Transverse colon (tissue), 4 donors: ENCODE measurements around the gene PIEZO2. TPM values are rescaled to one million over a fixed set of nuclear protein-coding genes. Genes with fewer than 3 reads are reported as not detected.

Source experiments
- DNase-seq: peaks from one replicate; pipeline ENCODE4 v3.0.0-alpha.2; 2019
- H3K27ac ChIP-seq, 4 donors: fragments of 200-600 bp; sonication (generic); 2 replicates each; pipeline ENCODE4 v1.5.1; 2016 to 2018; ENCODE audit warnings: inconsistent platforms in 4 of 4
- H3K27me3 ChIP-seq: fragments of 200-600 bp; sonication (generic); 2 replicates; pipeline ENCODE4 v1.5.1; 2017; ENCODE audit warnings: inconsistent platforms
- H3K36me3 ChIP-seq, 4 donors: fragments of 200-600 bp; sonication (generic); 2 replicates each; pipeline ENCODE4 v1.5.1; 2017 to 2019; ENCODE audit warnings: inconsistent platforms in 4 of 4
- H3K4me1 ChIP-seq, 4 donors: fragments of 200-600 bp; sonication (generic); 2 replicates each; pipeline ENCODE4 v1.5.1; 2017 to 2020; ENCODE audit warnings: inconsistent platforms in 4 of 4
- H3K4me3 ChIP-seq, 4 donors: fragments of 200-600 bp; sonication (generic); 1 replicate in 1 of 4; 2 replicates in 3 of 4; pipeline versions ENCODE4 v1.5.1 to v1.6.1; 2017 to 2019; ENCODE audit warnings: inconsistent platforms in 4 of 4
- H3K9me3 ChIP-seq, 2 donors: fragments of 200-600 bp; sonication (generic); 2 replicates each; pipeline ENCODE4 v1.5.1; 2017 to 2019; ENCODE audit warnings: inconsistent platforms in 2 of 2
- EP300 ChIP-seq: sonication (generic); formaldehyde crosslinking; IDR thresholded peaks from one replicate; pipeline ENCODE4 v1.6.1; 2017; ENCODE audit warnings: antibody characterized with exemption, low read depth
- POLR2A ChIP-seq: fragments of 450-650 bp; IDR thresholded peaks from one replicate; pipeline ENCODE4 v1.6.1; 2016; ENCODE audit warnings: antibody characterized with exemption, mild to moderate bottlenecking, moderate library complexity
- POLR2AphosphoS5 ChIP-seq, 3 donors: sonication (generic); formaldehyde crosslinking; IDR thresholded peaks; one replicate each; pipeline ENCODE4 v1.6.1; 2016; ENCODE audit warnings: antibody characterized with exemption in 3 of 3
- WGBS, 2 donors: methylation state at CpG; one replicate each; pipeline ENCODE4 v1.1.5; 2018; ENCODE audit warnings: low coverage in 1 of 2; 5-methylcytosine and 5-hydroxymethylcytosine counted together
- in situ Hi-C, 4 donors: fragments of 200-750 bp; cut with MboI; loops; one replicate each; pipeline versions ENCODE4 v1.15.0 to v1.15.1; 2017; ENCODE audit warnings: low sequenced_read_pairs in 3 of 4, low pct_ligation_motif_present in 1 of 4, low pct_unique_long_range_greater_than_20kb in 1 of 4
- intact Hi-C: fragments of 100-400 bp; cut with DNase I; formaldehyde crosslinking; loops from one replicate; pipeline ENCODE4 v1.15.1; 2023; ENCODE audit warnings: low total_unique reads
- total RNA-seq, 4 donors: library from RNA; depleted of rRNA; stranded (reverse); fragments of >200 nt; gene quantifications; one replicate each; pipeline ENCODE4 v1.1.0, GENCODE V29; 2016
- TF ChIP-seq, protein P1 (sequence below), 5 experiments: fragments of 200-600 bp in 3 of 5; fragments of 450-650 bp in 2 of 5; sonication (generic) in 3 of 5; IDR thresholded peaks; 1 replicate in 2 of 5; 2 replicates in 3 of 5; pipeline ENCODE4 v1.5.1; 2016 to 2017; ENCODE audit warnings: antibody characterized with exemption in 5 of 5, inconsistent platforms in 3 of 5, mild to moderate bottlenecking in 2 of 5, moderate library complexity in 1 of 5

Gene PIEZO2
- total RNA-seq, 4 donors from 2014 or later, result 2.9 to 7.5 (median 4.5) TPM

GRCh38 chr18:10834128-10834815 lies 315.1 kb downstream of the PIEZO2 start:
- no peaks in the 10 kb centered on the region for H3K27me3 ChIP-seq
- in situ Hi-C loops, result loop anchor here in 2 of 4 donors (10.0 to 25.0 kb wide), 2 partner anchors 59 to 728 kb away; no protein-coding TSS in a partner anchor
- H3K27ac ChIP-seq, result no peak overlapping the region
- H3K4me3 ChIP-seq, result no peak overlapping the region
- peaks cover 0 to 4% of the 10 kb centered on the region in 2 donors for H3K9me3 ChIP-seq
- DNase-seq, result no peak
- intact Hi-C loops, result no loop called here
- no peaks in the 10 kb centered on the region for H3K4me1 ChIP-seq
- TF ChIP-seq, protein P1, sequence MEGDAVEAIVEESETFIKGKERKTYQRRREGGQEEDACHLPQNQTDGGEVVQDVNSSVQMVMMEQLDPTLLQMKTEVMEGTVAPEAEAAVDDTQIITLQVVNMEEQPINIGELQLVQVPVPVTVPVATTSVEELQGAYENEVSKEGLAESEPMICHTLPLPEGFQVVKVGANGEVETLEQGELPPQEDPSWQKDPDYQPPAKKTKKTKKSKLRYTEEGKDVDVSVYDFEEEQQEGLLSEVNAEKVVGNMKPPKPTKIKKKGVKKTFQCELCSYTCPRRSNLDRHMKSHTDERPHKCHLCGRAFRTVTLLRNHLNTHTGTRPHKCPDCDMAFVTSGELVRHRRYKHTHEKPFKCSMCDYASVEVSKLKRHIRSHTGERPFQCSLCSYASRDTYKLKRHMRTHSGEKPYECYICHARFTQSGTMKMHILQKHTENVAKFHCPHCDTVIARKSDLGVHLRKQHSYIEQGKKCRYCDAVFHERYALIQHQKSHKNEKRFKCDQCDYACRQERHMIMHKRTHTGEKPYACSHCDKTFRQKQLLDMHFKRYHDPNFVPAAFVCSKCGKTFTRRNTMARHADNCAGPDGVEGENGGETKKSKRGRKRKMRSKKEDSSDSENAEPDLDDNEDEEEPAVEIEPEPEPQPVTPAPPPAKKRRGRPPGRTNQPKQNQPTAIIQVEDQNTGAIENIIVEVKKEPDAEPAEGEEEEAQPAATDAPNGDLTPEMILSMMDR (IDR thresholded peaks at IDR 0.05), result no peak
- no peak for TF ChIP-seq POLR2AphosphoS5 (IDR thresholded peaks at IDR 0.05)
- TF ChIP-seq EP300, result no peak
- no peak for TF ChIP-seq POLR2A
- 83 to 86% methylated on average over 4 to 6 of the region's 6 CpGs for WGBS, 2 donors
- H3K36me3 ChIP-seq, result no peaks in the 10 kb centered on the region

GRCh38 chr18:10833656-10834055 lies 315.7 kb downstream of the PIEZO2 start:
- DNase-seq, result no peak
- TF ChIP-seq, protein P1 (IDR thresholded peaks at IDR 0.05), result no peak
- TF ChIP-seq EP300 (no peak), POLR2AphosphoS5 (IDR thresholded peaks at IDR 0.05) (no peak)

GRCh38 chr18:10826400-10826799 lies 323.0 kb downstream of the PIEZO2 start:
- no peaks in the 10 kb centered on the region for H3K36me3 ChIP-seq
- TF ChIP-seq POLR2AphosphoS5 (IDR thresholded peaks at IDR 0.05) (no peak), EP300 (no peak), POLR2A (no peak)
- TF ChIP-seq, protein P1 (IDR thresholded peaks at IDR 0.05), result no peak
- H3K4me3 ChIP-seq, result no peak overlapping the region
- H3K27me3 ChIP-seq, result no peaks in the 10 kb centered on the region
- H3K9me3 ChIP-seq, result peaks cover 0 to 4% of the 10 kb centered on the region in 2 donors
- H3K4me1 ChIP-seq, result no peaks in the 10 kb centered on the region
- no peak overlapping the region for H3K27ac ChIP-seq
- no peak for DNase-seq
- 91 to 100% methylated on average over 2 of the region's 2 CpGs for WGBS, 2 donors
- in situ Hi-C loops (loop anchor here in 1 of 4 donors (25.0 kb wide), 1 partner anchor 736 kb away; no protein-coding TSS in a partner anchor), intact Hi-C loops (no loop called here)

More at GRCh38 chr18:10833656-10834055, 315.7 kb downstream of the PIEZO2 start:
- intact Hi-C loops, result no loop called here
- Histone ChIP-seq H3K27ac (no peak overlapping the region), H3K4me1 (no peaks in the 10 kb centered on the region), H3K4me3 (no peak overlapping the region), H3K9me3 (peaks cover 0 to 4% of the 10 kb centered on the region in 2 donors), H3K36me3 (no peaks in the 10 kb centered on the region), H3K27me3 (no peaks in the 10 kb centered on the region)
- in situ Hi-C loops, result loop anchor here in 2 of 4 donors (10.0 to 25.0 kb wide), 2 partner anchors 59 to 729 kb away; no protein-coding TSS in a partner anchor
- WGBS, 2 donors, result 44 to 83% methylated on average over 1 to 2 of the region's 2 CpGs

GRCh38 chr18:10822456-10822855 lies 326.9 kb downstream of the PIEZO2 start:
- intact Hi-C loops, result no loop called here
- no peaks in the 10 kb centered on the region for H3K27me3 ChIP-seq
- no peak for TF ChIP-seq EP300
- TF ChIP-seq POLR2A, result no peak
- TF ChIP-seq, protein P1 (IDR thresholded peaks at IDR 0.05), result no peak
- TF ChIP-seq POLR2AphosphoS5 (IDR thresholded peaks at IDR 0.05), result no peak
- in situ Hi-C loops, result no loop called here
- 24 to 44% methylated on average over 6 of the region's 6 CpGs for WGBS, 2 donors
- peaks cover 0 to 8% of the 10 kb centered on the region in 2 donors for H3K9me3 ChIP-seq
- H3K4me3 ChIP-seq, result no peak overlapping the region
- no peak for DNase-seq
- no peaks in the 10 kb centered on the region for H3K4me1 ChIP-seq
- H3K36me3 ChIP-seq, result no peaks in the 10 kb centered on the region
- H3K27ac ChIP-seq, result no peak overlapping the region
